Mesodermal cell (in vitro differentiated cells): ENCODE measurements around the gene FAU.

Source experiments
- H3K27ac ChIP-seq: 2 replicates; pipeline ENCODE4 v1.7.0; 2013; ENCODE audit warnings: mild to moderate bottlenecking, low read depth, low read length, moderate library complexity; ENCODE audit not compliant: severe bottlenecking
- H3K36me3 ChIP-seq: 2 replicates; pipeline ENCODE4 v1.7.1; 2013; ENCODE audit warnings: mild to moderate bottlenecking, low read length, moderate library complexity; ENCODE audit not compliant: control insufficient read depth, insufficient read depth
- H3K4me1 ChIP-seq: one replicate; pipeline ENCODE4 v1.7.1; 2013; ENCODE audit warnings: mild to moderate bottlenecking, low read length; ENCODE audit not compliant: insufficient read depth, control insufficient read depth, poor library complexity, severe bottlenecking
- H3K4me3 ChIP-seq: 2 replicates; pipeline ENCODE4 v1.7.0; 2013; ENCODE audit warnings: low read length, control low read depth, mild to moderate bottlenecking; ENCODE audit not compliant: insufficient read depth, poor library complexity, severe bottlenecking; ENCODE audit errors: extremely low read depth
- H3K9me3 ChIP-seq: 2 replicates; pipeline ENCODE4 v1.7.1; 2013; ENCODE audit warnings: mild to moderate bottlenecking, low read length, moderate library complexity; ENCODE audit not compliant: control insufficient read depth
- WGBS, 2 experiments: methylation state at CpG; one replicate each; pipeline ENCODE4 v1.1.5; 2013; ENCODE audit warnings: missing lambda C conversion rate in 2 of 2; ENCODE audit not compliant: insufficient coverage in 2 of 2; 5-methylcytosine and 5-hydroxymethylcytosine counted together

Gene FAU

GRCh38 chr11:65135633-65136145 is 13.8 kb upstream of the FAU start:
- H3K9me3 ChIP-seq = no peaks in the 10 kb centered on the region
- 70 to 76% methylated on average over 8 to 9 of the region's 11 CpGs for WGBS, 2 experiments
- peak overlapping the region; percentile 99 for H3K4me3 ChIP-seq
- peaks cover 24% of the 10 kb centered on the region for H3K36me3 ChIP-seq
- H3K4me1 ChIP-seq = peaks cover 9% of the 10 kb centered on the region
- H3K27ac ChIP-seq = peak overlapping the region; percentile 98

- Histone ChIP-seq H3K4me3 (peak overlapping the region; percentile 99), H3K4me1 (peaks cover 9% of the 10 kb centered on the region), H3K27ac (peak overlapping the region; percentile 98), H3K9me3 (no peaks in the 10 kb centered on the region), H3K36me3 (peaks cover 30% of the 10 kb centered on the region)
- 8 to 10% methylated on average over 21 to 22 of the region's 24 CpGs for whole genome bisulfite sequencing, 2 experiments
These were observed 13.2 kb upstream of the FAU start for GRCh38 chr11:65134952-65135632.

- H3K9me3 ChIP-seq = no peaks in the 10 kb centered on the region
- 0 to 1% methylated on average over 35 to 36 of the region's 60 CpGs for WGBS, 2 experiments
- H3K4me3 ChIP-seq = peak within 1 kb of the TSS; percentile 99
- H3K27ac ChIP-seq = peak within 1 kb of the TSS; percentile 98
- H3K36me3 ChIP-seq = peaks cover 37% of the 10 kb centered on the region
- H3K4me1 ChIP-seq = peaks cover 9% of the 10 kb centered on the region
These were observed 12.5 kb upstream of the FAU start, which contains the start of gene SYVN1 for GRCh38 chr11:65134240-65134951. TSS of gene SYVN1 (minus strand) at chr11:65134519. CDS start at chr11:65133601, 918 bp downstream.

- Histone ChIP-seq H3K9me3 (no peaks in the 10 kb centered on the region), H3K4me3 (peak overlapping the region; percentile 99), H3K36me3 (peaks cover 44% of the 10 kb centered on the region), H3K4me1 (peaks cover 9% of the 10 kb centered on the region), H3K27ac (peak overlapping the region; percentile 98)
- 0% methylated on average over 8 to 12 of the region's 20 CpGs for whole genome bisulfite sequencing, 2 experiments
These were observed 11.8 kb upstream of the FAU start for GRCh38 chr11:65133724-65134123.

- H3K4me1 ChIP-seq = peaks cover 9% of the 10 kb centered on the region
- peaks cover 49% of the 10 kb centered on the region for H3K36me3 ChIP-seq
- no peak overlapping the region for H3K27ac ChIP-seq
- peak overlapping the region; percentile 99 for H3K4me3 ChIP-seq
- WGBS, 2 experiments = 56 to 63% methylated on average over 14 to 15 of the region's 18 CpGs
- H3K9me3 ChIP-seq = no peaks in the 10 kb centered on the region
These were observed 11.2 kb upstream of the FAU start for GRCh38 chr11:65132988-65133700.

- H3K9me3 ChIP-seq = no peaks in the 10 kb centered on the region
- H3K36me3 ChIP-seq = peaks cover 57% of the 10 kb centered on the region
- no peak overlapping the region for H3K4me3 ChIP-seq
- peaks cover 9% of the 10 kb centered on the region for H3K4me1 ChIP-seq
- 93 to 98% methylated on average over 3 to 7 of the region's 10 CpGs for WGBS, 2 experiments
- H3K27ac ChIP-seq = no peak overlapping the region
These were observed 10.5 kb upstream of the FAU start for GRCh38 chr11:65132238-65132987.

- no peak overlapping the region for H3K4me3 ChIP-seq
- peaks cover 62% of the 10 kb centered on the region for H3K36me3 ChIP-seq
- H3K27ac ChIP-seq = no peak overlapping the region
- 91 to 100% methylated on average over 4 to 5 of the region's 6 CpGs for WGBS, 2 experiments
- H3K9me3 ChIP-seq = no peaks in the 10 kb centered on the region
- H3K4me1 ChIP-seq = peaks cover 9% of the 10 kb centered on the region
These were observed 9.9 kb upstream of the FAU start for GRCh38 chr11:65131895-65132237.

GRCh38 chr11:65131417-65131776 is 9.5 kb upstream of the FAU start:
- WGBS, 2 experiments = 83 to 90% methylated on average over 1 to 3 of the region's 3 CpGs
- no peaks in the 10 kb centered on the region for H3K9me3 ChIP-seq
- peaks cover 9% of the 10 kb centered on the region for H3K4me1 ChIP-seq
- peaks cover 67% of the 10 kb centered on the region for H3K36me3 ChIP-seq
- no peak overlapping the region for H3K27ac ChIP-seq
- no peak overlapping the region for H3K4me3 ChIP-seq

- Histone ChIP-seq H3K4me3 (no peak overlapping the region), H3K9me3 (no peaks in the 10 kb centered on the region), H3K4me1 (peaks cover 9% of the 10 kb centered on the region), H3K36me3 (peaks cover 73% of the 10 kb centered on the region), H3K27ac (no peak overlapping the region)
- 91 to 96% methylated on average over 13 to 18 of the region's 19 CpGs for WGBS, 2 experiments
These were observed 8.9 kb upstream of the FAU start for GRCh38 chr11:65130631-65131416.
